ENCODE results near the gene TMEM131L.
A peak's percentile ranks its signal among the peaks of the same experiment; 100 is the strongest.
"Not testable (repeated sequence)": the region's sequence is repeated elsewhere in the genome, so short reads cannot be mapped to it uniquely, and the experiment has no call there.

TMEM131L gene

GRCh38 chr4:153635846-153636245 lies 169.7 kb downstream of the TMEM131L start:
- no peak for DNase-seq

- DNase-seq = no peak
These were observed 171.0 kb downstream of the TMEM131L start for GRCh38 chr4:153637201-153637600.

- DNase-seq = no peak
These were observed 171.9 kb downstream of the TMEM131L start for GRCh38 chr4:153638011-153638410.

GRCh38 chr4:153638999-153639398 lies 172.8 kb downstream of the TMEM131L start:
- no peak for DNase-seq

- DNase-seq = no peak
These were observed 174.0 kb downstream of the TMEM131L start for GRCh38 chr4:153639833-153640802.

- no peak for DNase-seq
These were observed 175.4 kb downstream of the TMEM131L start for GRCh38 chr4:153641532-153641931.

GRCh38 chr4:153643406-153644383 lies 177.5 kb downstream of the TMEM131L start:
- no peak for DNase-seq

GRCh38 chr4:153645183-153645582 lies 179.0 kb downstream of the TMEM131L start:
- no peak for DNase-seq

DNA sequence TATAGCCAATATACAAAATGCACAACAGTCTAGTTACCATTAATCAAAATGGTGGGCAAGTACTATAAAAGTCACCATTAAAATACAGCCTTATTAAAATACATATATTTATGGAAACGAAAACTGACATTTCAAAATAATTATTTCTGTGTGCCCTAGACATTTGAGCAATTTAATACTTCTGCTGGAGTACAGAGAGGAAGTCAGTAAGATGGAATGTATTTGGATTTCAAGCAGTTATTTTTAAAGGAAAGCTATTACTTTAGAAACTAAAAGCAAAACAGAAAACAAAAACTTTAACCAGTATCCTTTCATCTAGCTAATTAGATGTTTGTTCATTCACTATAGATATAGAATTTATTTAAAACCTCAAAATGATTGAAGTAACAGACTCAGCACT lies 180.1 kb downstream of the TMEM131L start:
- no peak for DNase-seq

GRCh38 chr4:153646978-153647377 lies 180.8 kb downstream of the TMEM131L start:
- DNase-seq = no peak

GRCh38 chr4:153647975-153648374 lies 181.8 kb downstream of the TMEM131L start:
- no peak for DNase-seq

DNA sequence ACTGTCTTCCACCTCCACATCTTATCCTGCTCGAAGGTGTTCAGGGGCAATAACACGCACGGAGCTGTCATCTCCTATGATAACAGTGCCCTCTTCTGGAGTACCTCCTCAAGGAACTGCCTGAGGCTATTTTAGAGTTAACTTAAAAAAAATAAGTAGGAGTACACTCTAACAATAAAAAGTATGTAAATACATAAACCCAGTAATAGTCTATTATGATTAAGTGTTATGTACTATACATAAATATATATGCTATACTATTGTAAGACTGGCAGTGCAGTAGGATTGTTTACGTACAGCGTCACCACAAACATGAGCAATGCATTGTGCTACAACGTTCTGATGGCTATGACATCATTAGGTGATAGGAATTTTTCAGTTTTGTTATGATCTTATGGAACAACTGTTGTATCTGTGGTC lies 183.4 kb downstream of the TMEM131L start:
- DNase-seq = no peak

- DNase-seq = no peak
These were observed 185.0 kb downstream of the TMEM131L start for GRCh38 chr4:153651116-153651515.

DNA sequence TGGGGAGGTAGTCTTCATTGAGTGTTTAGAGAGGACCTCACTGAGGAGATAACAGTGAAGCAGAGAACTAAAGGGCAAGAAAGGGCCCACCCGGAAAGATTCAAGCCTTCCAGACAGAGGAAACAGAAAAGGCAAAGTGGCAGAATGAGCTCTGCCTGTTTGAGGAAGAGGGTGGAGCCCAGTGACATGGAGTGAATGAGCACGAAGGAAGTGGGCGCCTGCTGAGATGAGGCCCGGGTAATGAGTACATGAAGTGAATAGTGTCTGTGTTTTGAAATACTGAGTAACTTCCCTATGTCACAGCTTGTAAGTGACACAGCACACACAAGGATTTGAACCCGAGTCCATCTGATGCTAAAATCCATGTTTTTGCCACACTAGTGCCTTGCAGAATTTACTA lies 185.4 kb downstream of the TMEM131L start:
- DNase-seq = peak in 3 of 4 experiments; percentile 5 to 41 (median 12)

- DNase-seq = no peak
These were observed 186.1 kb downstream of the TMEM131L start for GRCh38 chr4:153652051-153652784.

- no peak for DNase-seq
These were observed 188.9 kb downstream of the TMEM131L start for GRCh38 chr4:153655002-153655541.

DNA sequence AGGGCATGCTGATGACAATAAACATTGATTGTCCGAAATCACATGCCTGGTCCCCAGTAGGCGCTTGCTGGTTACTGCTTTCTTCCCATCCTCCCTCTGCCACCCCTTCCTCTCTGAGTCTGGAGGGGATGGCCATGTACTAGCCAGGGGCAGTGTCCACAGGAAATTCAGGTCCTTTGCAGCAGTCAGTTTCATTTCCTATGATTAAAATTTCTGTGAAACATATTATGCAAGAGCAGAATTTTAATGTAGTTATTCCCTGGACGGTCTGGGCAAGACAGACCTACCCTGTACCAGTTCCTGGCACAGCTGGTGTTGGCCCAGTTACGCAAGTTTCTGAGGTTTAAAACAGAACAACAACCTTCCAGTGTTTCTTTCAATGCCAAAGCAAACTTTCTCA lies 189.8 kb downstream of the TMEM131L start:
- no peak for DNase-seq

- no peak for DNase-seq
These were observed 195.2 kb downstream of the TMEM131L start for GRCh38 chr4:153661215-153661822.

DNA sequence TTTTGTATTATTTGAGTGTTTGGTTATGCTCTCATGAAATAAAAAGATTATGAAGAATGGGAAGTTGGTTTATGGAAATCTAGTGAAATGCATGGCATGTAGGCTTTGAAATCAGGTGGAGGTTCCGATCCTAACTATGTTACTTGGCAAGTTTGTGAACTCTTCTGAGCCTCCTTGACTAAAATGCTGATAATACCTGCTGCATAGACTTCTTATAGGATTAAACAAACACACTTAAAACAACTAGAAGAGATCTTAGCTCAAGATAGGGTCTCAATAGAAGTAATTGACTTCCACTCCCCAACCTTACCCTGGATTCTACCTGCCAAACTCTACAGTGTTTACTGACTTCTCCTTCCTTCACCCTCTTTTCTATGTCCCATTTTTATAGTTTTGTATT lies 195.7 kb downstream of the TMEM131L start:
- no peak for DNase-seq

GRCh38 chr4:153663667-153664066 lies 197.5 kb downstream of the TMEM131L start:
- DNase-seq = no peak

- not testable (repeated sequence) for DNase-seq
These were observed 200.3 kb downstream of the TMEM131L start for GRCh38 chr4:153666505-153666904.

- DNase-seq = no peak
These were observed 202.5 kb downstream of the TMEM131L start for GRCh38 chr4:153668647-153669046.

All from activated naive CD4-positive, alpha-beta T cell (primary cell).